OCI-LY7 (cell line): ENCODE data around the gene SND1.

Experiments
- EZH2phosphoT487 ChIP-seq: fragments of 200-600 bp; sonication (generic); IDR thresholded peaks from 2 replicates; pipeline ENCODE4 v1.6.1; 2018; ENCODE audit warnings: low read depth, borderline replicate concordance, mild to moderate bottlenecking, mixed run types, antibody characterized with exemption, low read length, moderate library complexity, mixed read lengths
- TF ChIP-seq, protein P1 (sequence below): fragments of 200-600 bp; sonication (generic); conservative IDR thresholded peaks from 2 replicates; pipeline ENCODE4 v1.5.1; 2014; ENCODE audit warnings: mild to moderate bottlenecking, antibody characterized with exemption, low read length, moderate library complexity, mixed read lengths

DNA sequence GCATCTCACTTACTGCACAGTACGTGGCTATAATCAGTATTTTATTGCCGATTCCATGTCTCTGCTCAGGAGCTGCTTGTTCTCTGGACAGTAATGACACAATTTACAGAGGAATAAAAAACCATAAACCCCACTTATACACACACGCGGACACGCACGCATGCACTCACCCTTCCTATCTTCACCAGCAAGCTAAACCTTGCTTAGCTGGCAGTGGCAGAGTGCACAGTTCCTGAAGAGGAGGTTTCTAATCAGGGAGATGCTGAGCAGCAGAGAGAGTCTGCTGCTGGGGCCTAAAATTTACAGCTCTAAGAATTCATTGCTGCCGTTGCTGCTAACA lies 66.3 kb downstream of the SND1 start:
- TF ChIP-seq, protein P1, sequence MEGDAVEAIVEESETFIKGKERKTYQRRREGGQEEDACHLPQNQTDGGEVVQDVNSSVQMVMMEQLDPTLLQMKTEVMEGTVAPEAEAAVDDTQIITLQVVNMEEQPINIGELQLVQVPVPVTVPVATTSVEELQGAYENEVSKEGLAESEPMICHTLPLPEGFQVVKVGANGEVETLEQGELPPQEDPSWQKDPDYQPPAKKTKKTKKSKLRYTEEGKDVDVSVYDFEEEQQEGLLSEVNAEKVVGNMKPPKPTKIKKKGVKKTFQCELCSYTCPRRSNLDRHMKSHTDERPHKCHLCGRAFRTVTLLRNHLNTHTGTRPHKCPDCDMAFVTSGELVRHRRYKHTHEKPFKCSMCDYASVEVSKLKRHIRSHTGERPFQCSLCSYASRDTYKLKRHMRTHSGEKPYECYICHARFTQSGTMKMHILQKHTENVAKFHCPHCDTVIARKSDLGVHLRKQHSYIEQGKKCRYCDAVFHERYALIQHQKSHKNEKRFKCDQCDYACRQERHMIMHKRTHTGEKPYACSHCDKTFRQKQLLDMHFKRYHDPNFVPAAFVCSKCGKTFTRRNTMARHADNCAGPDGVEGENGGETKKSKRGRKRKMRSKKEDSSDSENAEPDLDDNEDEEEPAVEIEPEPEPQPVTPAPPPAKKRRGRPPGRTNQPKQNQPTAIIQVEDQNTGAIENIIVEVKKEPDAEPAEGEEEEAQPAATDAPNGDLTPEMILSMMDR, result no peak
- no peak for TF ChIP-seq EZH2phosphoT487
